Left lung (tissue), 10 donors: Measurements from ENCODE around the gene HLA-B. TPM values are rescaled to one million over a fixed set of nuclear protein-coding genes. Genes with fewer than 3 reads are reported as not detected.

Experiments used
- ATAC-seq: fragments of 200-7000 bp; cut with Tn5 transposase; one replicate; pipeline ENCODE4 v1.9.1; 2020; ENCODE audit warnings: moderate library complexity
- DNase-seq, 4 donors: peaks; one replicate each; pipeline ENCODE4 v3.0.0-alpha.2; 2013 to 2020
- H3K27ac ChIP-seq, 2 donors: fragments of 200-600 bp; sonication (generic) in 1 of 2; one replicate each; pipeline versions ENCODE4 v1.5.0 to v1.8.0; 2020 to 2021
- H3K27me3 ChIP-seq, 2 donors: fragments of 200-600 bp; sonication (generic) in 1 of 2; one replicate each; pipeline versions ENCODE4 v1.5.0 to v1.8.0; 2020 to 2021
- H3K36me3 ChIP-seq, 2 donors: fragments of 200-600 bp; sonication (generic) in 1 of 2; one replicate each; pipeline versions ENCODE4 v1.5.0 to v1.8.0; 2020 to 2021
- H3K4me1 ChIP-seq, 2 donors: fragments of 200-600 bp; one replicate each; pipeline ENCODE4 v1.8.0; 2021
- H3K4me3 ChIP-seq, 2 donors: fragments of 200-600 bp; sonication (generic) in 1 of 2; one replicate each; pipeline versions ENCODE4 v1.5.0 to v1.8.0; 2020 to 2021; ENCODE audit warnings: mild to moderate bottlenecking in 1 of 2
- H3K9me3 ChIP-seq, 2 donors: fragments of 200-600 bp; sonication (generic) in 1 of 2; one replicate each; pipeline versions ENCODE4 v1.5.0 to v1.8.0; 2020 to 2021
- CTCF ChIP-seq, 2 donors: fragments of 200-600 bp; sonication (generic) in 1 of 2; IDR thresholded peaks; one replicate each; pipeline versions ENCODE4 v1.5.0 to v1.8.0; 2021; ENCODE audit warnings: antibody characterized with exemption in 2 of 2
- intact Hi-C, 2 donors: fragments of 100-400 bp; cut with DNase I; formaldehyde crosslinking; loops; one replicate each; pipeline versions ENCODE4 v1.11.2 to v1.14.2; 2022
- polyA plus RNA-seq, 6 donors: library from polyadenylated mRNA; unstranded; fragments of 120-200 nt; gene quantifications; one replicate each; pipeline ENCODE4 v1.2.1, GENCODE V29; 2013; ENCODE audit not compliant: insufficient read length in 6 of 6
- total RNA-seq, 2 donors: library from RNA; stranded (reverse); fragmentation: NEBNext Ultra II Directional; extraction: Animal tissue kit (Norgen Biotek cat#: 25700); gene quantifications; one replicate each; pipeline ENCODE4 v1.2.1, GENCODE V29; 2021
- donor health status: DM: no; HTN: yes; CAD: no.
- donor health status: DM: no; HTN: no; CAD: no.

Gene HLA-B
- total and polyA plus RNA-seq, 8 donors, result 285 to 2,503 (median 391) TPM

GRCh38 chr6:31383149-31383548 is 26.2 kb upstream of the HLA-B start:
- Histone ChIP-seq H3K9me3 (no peaks in the 10 kb centered on the region), H3K4me1 (peaks cover 0 to 2% of the 10 kb centered on the region in 2 donors), H3K36me3 (no peaks in the 10 kb centered on the region), H3K4me3 (no peak overlapping the region), H3K27ac (no peak overlapping the region), H3K27me3 (peaks cover 0 to 14% of the 10 kb centered on the region in 2 donors)
- ATAC-seq (no peak), DNase-seq (no peak)
- intact Hi-C loops, result no loop called here
- TF ChIP-seq CTCF (IDR thresholded peaks at IDR 0.05), result no peak

- Histone ChIP-seq H3K27me3 (peaks cover 0 to 27% of the 10 kb centered on the region in 2 donors), H3K4me3 (no peak overlapping the region), H3K27ac (no peak overlapping the region), H3K4me1 (peaks cover 0 to 2% of the 10 kb centered on the region in 2 donors), H3K36me3 (no peaks in the 10 kb centered on the region), H3K9me3 (no peaks in the 10 kb centered on the region)
- DNase-seq, result no peak
- no peak for ATAC-seq
- no peak for TF ChIP-seq CTCF (IDR thresholded peaks at IDR 0.05)
- intact Hi-C loops, result no loop called here
Measured at GRCh38 chr6:31381666-31382065, 24.7 kb upstream of the HLA-B start.

- no peak for TF ChIP-seq CTCF (IDR thresholded peaks at IDR 0.05)
- intact Hi-C loops, result no loop called here
- Histone ChIP-seq H3K4me1 (no peaks in the 10 kb centered on the region), H3K27me3 (peaks cover 0 to 27% of the 10 kb centered on the region in 2 donors), H3K27ac (no peak overlapping the region), H3K9me3 (no peaks in the 10 kb centered on the region), H3K4me3 (no peak overlapping the region), H3K36me3 (no peaks in the 10 kb centered on the region)
- ATAC-seq (peak; percentile 50), DNase-seq (no peak)
Measured at GRCh38 chr6:31379850-31380249, 22.9 kb upstream of the HLA-B start.

GRCh38 chr6:31378721-31379103 is 21.7 kb upstream of the HLA-B start:
- no peaks in the 10 kb centered on the region for H3K36me3 ChIP-seq
- no peak for DNase-seq
- H3K4me3 ChIP-seq, result no peak overlapping the region
- no peak overlapping the region for H3K27ac ChIP-seq
- intact Hi-C loops, result no loop called here
- no peaks in the 10 kb centered on the region for H3K9me3 ChIP-seq
- TF ChIP-seq CTCF (IDR thresholded peaks at IDR 0.05), result no peak
- H3K4me1 ChIP-seq, result no peaks in the 10 kb centered on the region
- H3K27me3 ChIP-seq, result peaks cover 0 to 27% of the 10 kb centered on the region in 2 donors
- ATAC-seq, result no peak

GRCh38 chr6:31378062-31378720 is 21.2 kb upstream of the HLA-B start:
- H3K4me3 ChIP-seq, result no peak overlapping the region
- H3K4me1 ChIP-seq, result no peaks in the 10 kb centered on the region
- TF ChIP-seq CTCF (IDR thresholded peaks at IDR 0.05), result no peak
- intact Hi-C loops, result no loop called here
- no peak overlapping the region for H3K27ac ChIP-seq
- no peaks in the 10 kb centered on the region for H3K9me3 ChIP-seq
- H3K27me3 ChIP-seq, result peaks cover 0 to 27% of the 10 kb centered on the region in 2 donors
- H3K36me3 ChIP-seq, result no peaks in the 10 kb centered on the region
- no peak for DNase-seq
- ATAC-seq, result no peak
